ENCODE measurements around the gene ETNK2.

DNA sequence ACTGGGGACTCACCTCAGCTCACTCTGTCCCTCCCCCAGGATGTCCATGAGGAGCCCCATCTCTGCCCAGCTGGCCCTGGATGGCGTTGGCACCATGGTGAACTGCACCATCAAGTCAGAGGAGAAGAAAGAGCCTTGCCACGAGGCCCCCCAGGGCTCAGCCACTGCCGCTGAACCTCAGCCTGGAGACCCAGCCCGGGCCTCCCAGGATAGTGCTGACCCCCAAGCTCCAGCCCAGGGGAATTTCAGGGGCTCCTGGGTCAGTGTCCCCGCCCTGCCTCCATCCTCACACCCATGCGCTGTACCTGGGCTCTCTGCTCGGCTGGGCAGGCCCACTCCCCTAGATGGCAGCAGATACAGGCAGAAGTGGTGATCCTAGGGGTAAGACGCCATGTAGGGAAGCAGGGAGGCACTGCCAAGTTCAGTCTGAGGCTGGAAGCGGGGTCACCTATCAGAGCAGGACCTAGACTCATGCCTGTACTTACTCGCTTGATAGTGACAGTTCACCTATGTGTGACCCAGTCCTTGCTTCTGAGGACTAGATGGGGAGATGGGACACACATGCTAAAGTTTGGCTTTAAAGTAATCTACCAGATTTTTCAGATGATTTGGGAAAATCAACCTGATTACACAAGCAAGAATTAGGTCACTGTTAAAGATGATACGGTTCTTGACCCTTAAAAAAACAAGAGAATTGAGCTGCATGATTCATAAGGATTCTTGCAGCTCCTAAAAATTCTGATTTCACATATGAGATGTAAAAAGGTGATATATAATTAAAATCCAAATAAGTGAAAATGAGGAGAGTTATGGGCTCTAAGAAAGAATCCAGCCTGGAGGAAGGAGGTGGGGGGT, 38.7 kb downstream of the ETNK2 start:
- TF ChIP-seq, protein P1, sequence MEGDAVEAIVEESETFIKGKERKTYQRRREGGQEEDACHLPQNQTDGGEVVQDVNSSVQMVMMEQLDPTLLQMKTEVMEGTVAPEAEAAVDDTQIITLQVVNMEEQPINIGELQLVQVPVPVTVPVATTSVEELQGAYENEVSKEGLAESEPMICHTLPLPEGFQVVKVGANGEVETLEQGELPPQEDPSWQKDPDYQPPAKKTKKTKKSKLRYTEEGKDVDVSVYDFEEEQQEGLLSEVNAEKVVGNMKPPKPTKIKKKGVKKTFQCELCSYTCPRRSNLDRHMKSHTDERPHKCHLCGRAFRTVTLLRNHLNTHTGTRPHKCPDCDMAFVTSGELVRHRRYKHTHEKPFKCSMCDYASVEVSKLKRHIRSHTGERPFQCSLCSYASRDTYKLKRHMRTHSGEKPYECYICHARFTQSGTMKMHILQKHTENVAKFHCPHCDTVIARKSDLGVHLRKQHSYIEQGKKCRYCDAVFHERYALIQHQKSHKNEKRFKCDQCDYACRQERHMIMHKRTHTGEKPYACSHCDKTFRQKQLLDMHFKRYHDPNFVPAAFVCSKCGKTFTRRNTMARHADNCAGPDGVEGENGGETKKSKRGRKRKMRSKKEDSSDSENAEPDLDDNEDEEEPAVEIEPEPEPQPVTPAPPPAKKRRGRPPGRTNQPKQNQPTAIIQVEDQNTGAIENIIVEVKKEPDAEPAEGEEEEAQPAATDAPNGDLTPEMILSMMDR (IDR thresholded peaks at IDR 0.05) = no peak
- no peak for TF ChIP-seq POLR2A (IDR thresholded peaks at IDR 0.05)
